Measurements from ENCODE around the gene HOXB8. TPM values are rescaled to one million over a fixed set of nuclear protein-coding genes. Genes with fewer than 3 reads are reported as not detected.

Gene HOXB8
- total RNA-seq, 1 donor from 2014 or later, result not detected

GRCh38 chr17:48630925-48631692 is 16.0 kb upstream of the HOXB8 start:
- H3K27ac Mint-ChIP-seq (ENCODE audit: unreplicated experiment), result no peak overlapping the region

DNA sequence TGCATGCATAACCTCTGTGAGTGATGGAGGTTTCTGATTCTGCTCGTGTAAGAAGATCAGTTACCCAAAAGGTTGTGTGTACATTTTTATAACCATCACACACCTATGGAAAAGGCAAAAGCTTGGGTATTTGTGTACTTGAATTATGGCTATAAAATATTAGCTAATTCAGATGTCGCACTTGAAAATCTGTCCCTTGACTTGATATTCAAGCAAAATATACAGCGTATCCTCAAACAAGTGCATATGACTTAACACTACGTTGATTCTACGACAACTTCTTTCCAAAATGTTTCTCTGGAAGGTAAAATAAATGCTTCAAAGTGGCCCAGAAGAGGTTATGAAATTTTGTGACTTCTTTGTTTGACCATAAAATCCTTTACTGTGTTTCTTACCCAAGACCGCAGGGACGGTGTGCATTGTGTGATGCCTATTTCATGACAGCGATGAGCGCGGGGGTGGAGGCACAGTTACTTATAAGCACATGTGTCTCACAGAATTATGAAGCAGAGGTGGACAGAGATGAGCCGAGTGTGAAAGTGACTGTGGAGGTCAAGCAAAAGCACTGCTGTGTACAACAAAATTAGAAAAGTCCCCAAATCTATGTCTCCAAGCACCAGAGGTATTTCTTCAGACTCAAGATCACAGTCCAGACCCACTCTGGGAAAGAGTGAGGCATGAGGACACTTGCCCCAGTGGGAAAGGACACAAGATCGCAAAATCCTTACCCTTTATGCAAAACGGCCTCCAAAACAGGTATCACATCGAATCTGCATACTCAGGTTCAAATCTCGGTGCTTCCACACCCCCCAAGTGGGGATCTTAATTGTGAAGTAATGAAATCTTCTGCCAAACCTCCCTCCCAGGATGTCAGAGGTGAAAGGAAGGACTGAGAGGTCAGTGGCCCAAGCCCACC is 15.2 kb upstream of the HOXB8 start:
- H3K4me1 Mint-ChIP-seq (ENCODE audit: low read depth, unreplicated experiment), result no peaks in the 10 kb centered on the region
- H3K27me3 ChIP-seq (ENCODE audit: insufficient read depth, low read length), result peaks cover 97% of the 10 kb centered on the region
- H3K9me3 ChIP-seq (ENCODE audit: insufficient read depth, low read depth, low read length), result peaks cover 12% of the 10 kb centered on the region
- FAIRE-seq (no peak), DNase-seq (ENCODE audit: low read depth) (no peak)
- H3K27ac Mint-ChIP-seq (ENCODE audit: unreplicated experiment), result no peak overlapping the region
- H3K36me3 ChIP-seq (ENCODE audit: insufficient read depth, low read length), result no peaks in the 10 kb centered on the region
- peak; percentile 33 for TF ChIP-seq EZH2 (IDR thresholded peaks at IDR 0.05; ENCODE audit: insufficient read depth, low read length)
- TF ChIP-seq, protein P1, sequence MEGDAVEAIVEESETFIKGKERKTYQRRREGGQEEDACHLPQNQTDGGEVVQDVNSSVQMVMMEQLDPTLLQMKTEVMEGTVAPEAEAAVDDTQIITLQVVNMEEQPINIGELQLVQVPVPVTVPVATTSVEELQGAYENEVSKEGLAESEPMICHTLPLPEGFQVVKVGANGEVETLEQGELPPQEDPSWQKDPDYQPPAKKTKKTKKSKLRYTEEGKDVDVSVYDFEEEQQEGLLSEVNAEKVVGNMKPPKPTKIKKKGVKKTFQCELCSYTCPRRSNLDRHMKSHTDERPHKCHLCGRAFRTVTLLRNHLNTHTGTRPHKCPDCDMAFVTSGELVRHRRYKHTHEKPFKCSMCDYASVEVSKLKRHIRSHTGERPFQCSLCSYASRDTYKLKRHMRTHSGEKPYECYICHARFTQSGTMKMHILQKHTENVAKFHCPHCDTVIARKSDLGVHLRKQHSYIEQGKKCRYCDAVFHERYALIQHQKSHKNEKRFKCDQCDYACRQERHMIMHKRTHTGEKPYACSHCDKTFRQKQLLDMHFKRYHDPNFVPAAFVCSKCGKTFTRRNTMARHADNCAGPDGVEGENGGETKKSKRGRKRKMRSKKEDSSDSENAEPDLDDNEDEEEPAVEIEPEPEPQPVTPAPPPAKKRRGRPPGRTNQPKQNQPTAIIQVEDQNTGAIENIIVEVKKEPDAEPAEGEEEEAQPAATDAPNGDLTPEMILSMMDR (IDR thresholded peaks at IDR 0.05; ENCODE audit: insufficient read depth, low read depth, low read length), result no peak
- H3K79me2 ChIP-seq (ENCODE audit: insufficient read depth, low read length), result no peaks in the 10 kb centered on the region
- H3K36me3 Mint-ChIP-seq (ENCODE audit: low read depth, unreplicated experiment), result peaks cover 10% of the 10 kb centered on the region
- no peak overlapping the region for H2AFZ ChIP-seq (ENCODE audit: low read depth, low read length)
- H3K4me3 Mint-ChIP-seq (ENCODE audit: unreplicated experiment), result no peak overlapping the region
- H3K9ac ChIP-seq (ENCODE audit: low read length), result no peak overlapping the region
- peaks cover 13% of the 10 kb centered on the region for H3K4me1 ChIP-seq (ENCODE audit: insufficient read depth, low read length)
- peaks cover 88% of the 10 kb centered on the region for H3K27me3 Mint-ChIP-seq (ENCODE audit: low read depth, unreplicated experiment)
- H3K9me3 Mint-ChIP-seq (ENCODE audit: unreplicated experiment), result peaks cover 21% of the 10 kb centered on the region
- H3K4me2 ChIP-seq (ENCODE audit: low read length), result no peak overlapping the region
- H4K20me1 ChIP-seq (ENCODE audit: insufficient read depth, low read length), result no peaks in the 10 kb centered on the region
- no peak overlapping the region for H3K4me3 ChIP-seq (ENCODE audit: insufficient read depth, low read depth, low read length)
- no peak overlapping the region for H3K27ac ChIP-seq (ENCODE audit: low read depth, low read length)

More at GRCh38 chr17:48630925-48631692, 16.0 kb upstream of the HOXB8 start:
- Histone ChIP-seq H3K4me1 (ENCODE audit: insufficient read depth, low read length) (peaks cover 5% of the 10 kb centered on the region), H3K79me2 (ENCODE audit: insufficient read depth, low read length) (no peaks in the 10 kb centered on the region), H3K4me2 (ENCODE audit: low read length) (no peak overlapping the region), H3K9me3 (ENCODE audit: insufficient read depth, low read depth, low read length) (peaks cover 12% of the 10 kb centered on the region), H2AFZ (ENCODE audit: low read depth, low read length) (no peak overlapping the region), H3K27me3 (ENCODE audit: insufficient read depth, low read length) (peaks cover 97% of the 10 kb centered on the region), H4K20me1 (ENCODE audit: insufficient read depth, low read length) (peaks cover 5% of the 10 kb centered on the region), H3K27ac (ENCODE audit: low read depth, low read length) (no peak overlapping the region), H3K9ac (ENCODE audit: low read length) (no peak overlapping the region), H3K4me3 (ENCODE audit: insufficient read depth, low read depth, low read length) (no peak overlapping the region), H3K36me3 (ENCODE audit: insufficient read depth, low read length) (no peaks in the 10 kb centered on the region)
- TF ChIP-seq, protein P1 (IDR thresholded peaks at IDR 0.05; ENCODE audit: insufficient read depth, low read depth, low read length), result no peak
- TF ChIP-seq EZH2 (IDR thresholded peaks at IDR 0.05; ENCODE audit: insufficient read depth, low read length), result no peak
- H3K27me3 Mint-ChIP-seq (ENCODE audit: low read depth, unreplicated experiment), result peaks cover 92% of the 10 kb centered on the region
- H3K36me3 Mint-ChIP-seq (ENCODE audit: low read depth, unreplicated experiment), result peaks cover 10% of the 10 kb centered on the region
- H3K9me3 Mint-ChIP-seq (ENCODE audit: unreplicated experiment), result peaks cover 21% of the 10 kb centered on the region
- no peak for FAIRE-seq
- no peak overlapping the region for H3K4me3 Mint-ChIP-seq (ENCODE audit: unreplicated experiment)
- no peaks in the 10 kb centered on the region for H3K4me1 Mint-ChIP-seq (ENCODE audit: low read depth, unreplicated experiment)
- no peak for DNase-seq (ENCODE audit: low read depth)

All from astrocyte (in vitro differentiated cells and primary cell).